NCI-H1092 treated with DMSO at 0.1 percent for 48 hours (cell line): ENCODE results near the gene COL26A1.
"Not testable (repeated sequence)": the region's sequence is repeated elsewhere in the genome, so short reads cannot be mapped to it uniquely, and the experiment has no call there.

ENCODE experiments used
- DNase-seq: peaks from one replicate; lab custom pipeline; 2025; lab: John Stamatoyannopoulos, UW

Gene COL26A1

GRCh38 chr7:101598986-101599771 is 236.5 kb downstream of the COL26A1 start:
- DNase-seq = no peak

DNA sequence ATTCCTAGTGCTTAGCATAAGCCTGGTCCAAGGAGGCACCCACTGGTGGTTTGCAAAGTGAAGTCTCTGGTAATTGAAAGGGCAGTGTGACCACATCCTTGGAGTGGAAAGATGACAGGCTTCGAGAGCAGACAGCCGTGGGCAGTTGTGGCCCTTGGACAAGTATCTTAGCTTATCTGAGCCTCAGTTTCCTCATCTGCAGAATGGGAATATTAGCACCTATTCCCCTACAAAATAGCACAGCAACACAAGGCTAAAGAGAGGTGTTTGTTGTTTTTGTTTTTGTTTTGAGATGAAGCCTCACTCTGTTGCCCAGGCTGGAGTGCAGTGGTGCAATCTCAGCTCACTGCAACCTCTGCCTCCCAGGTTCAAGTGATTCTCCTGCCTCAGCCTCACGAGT is 237.1 kb downstream of the COL26A1 start:
- no peak for DNase-seq

DNA sequence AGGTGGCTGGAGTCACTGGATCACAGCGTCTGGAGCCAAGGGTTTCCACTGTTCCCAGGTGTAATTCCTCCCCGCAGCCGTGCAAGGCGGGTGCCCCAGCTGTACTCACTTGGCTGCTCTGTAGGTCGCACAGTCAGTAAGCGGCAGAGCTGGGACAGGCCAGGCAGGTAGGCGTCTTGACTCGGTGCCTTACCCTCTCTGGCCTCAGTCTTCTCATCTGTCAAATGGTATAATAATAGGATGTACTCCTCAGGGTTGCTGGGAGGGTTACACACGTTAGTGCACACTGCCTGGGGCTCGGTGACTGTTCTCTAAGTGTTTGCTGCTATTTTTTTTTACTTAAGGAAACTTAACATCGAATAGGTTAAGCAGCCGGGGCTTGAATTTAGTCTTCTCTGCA is 239.4 kb downstream of the COL26A1 start:
- DNase-seq = no peak

DNA sequence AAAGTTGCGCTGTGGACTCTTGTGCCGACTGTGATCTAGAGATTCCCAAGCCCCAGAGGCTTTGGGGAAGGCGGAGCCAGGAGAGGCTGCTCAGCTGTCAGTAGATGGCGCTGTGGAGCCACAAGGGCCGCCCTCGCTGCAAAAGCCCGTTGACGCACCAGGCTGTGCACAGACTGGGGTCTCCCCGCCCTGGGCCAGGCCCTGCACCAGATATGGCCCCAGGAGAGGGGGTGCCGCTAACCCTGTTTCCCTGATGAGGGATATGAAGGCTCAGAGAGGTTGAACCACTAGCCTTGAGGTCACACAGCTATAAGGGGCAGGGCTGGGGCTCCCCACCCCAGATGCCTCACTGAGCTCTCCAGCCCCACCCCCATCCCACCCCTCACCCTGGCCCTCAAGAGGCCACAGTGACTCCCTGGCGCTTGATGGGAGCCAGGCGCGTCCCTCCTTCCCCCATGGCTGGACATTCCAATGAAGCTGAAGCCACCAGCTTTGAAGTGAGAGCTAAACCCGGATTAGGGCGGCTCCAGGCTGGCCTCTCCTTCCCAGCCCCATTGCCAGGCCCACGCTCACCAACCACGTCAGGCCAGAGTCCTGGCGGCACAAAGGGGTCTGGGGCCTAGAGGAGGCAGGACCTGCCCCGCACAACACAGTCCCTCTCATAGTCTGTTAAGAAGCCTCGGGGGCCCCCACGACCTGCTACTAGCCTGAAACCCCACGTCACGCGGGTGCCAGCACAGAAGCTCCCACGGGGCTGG is 240.0 kb downstream of the COL26A1 start:
- peak; percentile 61 for DNase-seq

GRCh38 chr7:101604331-101604933 is 241.8 kb downstream of the COL26A1 start:
- no peak for DNase-seq

DNA sequence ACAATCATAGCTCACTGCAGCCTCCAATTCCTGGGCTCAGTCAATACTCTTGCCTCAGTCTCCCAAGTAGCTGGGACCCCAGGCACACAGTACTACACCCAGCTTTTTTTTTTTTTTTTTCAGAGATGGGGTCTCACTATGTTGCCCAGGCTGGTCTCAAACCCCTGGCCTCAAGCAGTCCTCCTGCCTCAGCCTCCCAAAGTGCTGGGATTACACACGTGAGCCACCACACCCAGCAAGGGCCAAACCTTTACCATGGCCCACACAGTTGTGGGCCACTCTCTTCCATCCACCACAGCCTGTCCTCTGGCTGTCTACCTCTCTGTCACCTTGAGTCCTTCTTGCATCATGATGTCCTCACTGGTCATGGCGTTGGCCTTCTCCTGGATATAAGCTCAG is 242.3 kb downstream of the COL26A1 start:
- not testable (repeated sequence) for DNase-seq

DNA sequence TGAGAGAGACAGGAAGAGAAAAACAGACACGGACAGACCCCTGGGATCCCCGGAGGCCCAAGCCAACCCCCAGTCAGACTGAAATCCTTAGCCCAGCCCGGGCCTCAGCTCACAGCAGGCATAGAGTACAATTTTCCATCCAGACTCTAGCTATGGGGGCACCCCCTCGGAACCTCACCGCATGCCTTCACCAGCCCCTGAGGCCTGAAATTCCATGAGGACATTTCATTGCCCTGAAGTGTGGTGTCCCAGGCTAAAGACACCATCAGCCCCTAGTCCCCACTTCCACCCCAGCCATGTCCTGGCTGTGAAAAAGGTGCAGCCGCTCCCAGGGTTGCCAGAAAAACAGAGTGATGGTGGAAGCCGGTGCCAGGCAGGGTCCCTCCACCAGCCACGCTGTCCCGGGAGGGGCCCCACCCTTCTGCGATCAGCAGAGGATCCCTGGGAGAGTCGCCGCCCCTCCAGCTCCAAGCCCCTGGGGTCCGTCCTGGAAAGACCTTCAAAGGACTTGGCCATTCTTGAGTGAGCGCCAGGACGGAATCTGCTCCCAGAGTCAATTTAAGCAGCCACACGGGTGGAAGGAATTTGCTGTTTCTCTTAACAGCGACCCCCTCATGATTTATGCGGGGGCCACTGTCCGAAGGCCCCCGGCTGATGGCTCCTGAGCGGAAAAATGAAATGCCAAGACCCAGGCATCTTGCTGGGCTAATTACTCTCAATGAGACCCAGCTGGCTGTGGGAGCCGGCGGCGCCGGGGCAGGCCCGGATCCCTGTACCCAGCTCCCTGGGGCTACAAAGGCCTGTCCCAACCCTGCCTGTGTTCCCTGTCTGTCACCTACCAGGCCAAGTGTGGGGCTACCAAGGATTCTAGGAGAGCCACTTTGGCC is 243.2 kb downstream of the COL26A1 start:
- DNase-seq = no peak

DNA sequence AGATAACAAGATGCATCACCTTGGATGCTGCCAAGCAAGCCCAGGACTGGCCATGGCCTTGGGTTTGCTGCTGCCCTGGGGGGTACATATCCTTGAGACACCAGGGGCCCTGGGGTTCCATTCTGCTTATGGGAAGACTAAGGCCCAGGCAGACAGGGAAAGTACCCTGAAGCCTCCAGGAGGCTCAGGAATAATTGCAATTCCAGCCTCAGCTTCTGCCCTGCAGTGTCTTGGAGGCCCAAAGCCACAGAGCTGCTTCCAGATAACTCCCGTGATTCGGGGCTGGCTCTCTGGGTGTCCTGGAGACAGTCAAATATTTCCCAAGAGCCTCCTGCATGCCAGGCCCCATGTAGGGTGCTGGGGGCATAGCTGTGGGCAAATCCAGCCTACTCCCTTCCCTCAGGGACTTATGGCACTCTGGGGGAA is 243.8 kb downstream of the COL26A1 start:
- DNase-seq = no peak
